Endothelial cell (in vitro differentiated cells): ENCODE results near the gene PABPN1. TPM values are rescaled to one million over a fixed set of nuclear protein-coding genes. Genes with fewer than 3 reads are reported as not detected.

Source experiments
- DNase-seq: peaks from one replicate; pipeline ENCODE4 v3.0.0; 2021; ENCODE audit warnings: low spot score
- H3K27ac Mint-ChIP-seq: one replicate; pipeline ENCODE4 v1.8.0; 2021; ENCODE audit warnings: mixed read lengths, inconsistent platforms; ENCODE audit not compliant: unreplicated experiment
- H3K27me3 Mint-ChIP-seq: one replicate; pipeline ENCODE4 v1.8.0; 2021; ENCODE audit warnings: mild to moderate bottlenecking, moderate library complexity, mixed read lengths, inconsistent platforms; ENCODE audit not compliant: unreplicated experiment
- H3K36me3 Mint-ChIP-seq: one replicate; pipeline ENCODE4 v1.8.0; 2021; ENCODE audit warnings: mild to moderate bottlenecking, low read depth, mixed read lengths, inconsistent platforms; ENCODE audit not compliant: unreplicated experiment
- H3K4me1 Mint-ChIP-seq: one replicate; pipeline ENCODE4 v1.8.0; 2021; ENCODE audit warnings: mild to moderate bottlenecking, mixed read lengths, inconsistent platforms; ENCODE audit not compliant: unreplicated experiment
- H3K4me3 Mint-ChIP-seq: one replicate; pipeline ENCODE4 v1.8.0; 2021; ENCODE audit warnings: mild to moderate bottlenecking, mixed read lengths, inconsistent platforms; ENCODE audit not compliant: unreplicated experiment
- H3K9me3 Mint-ChIP-seq: one replicate; pipeline ENCODE4 v1.8.0; 2021; ENCODE audit warnings: mixed read lengths, inconsistent platforms; ENCODE audit not compliant: unreplicated experiment
- CTCF ChIP-seq: fragments of 200-600 bp; sonication (generic); IDR thresholded peaks from one replicate; pipeline ENCODE4 v1.5.0; 2021; ENCODE audit warnings: antibody characterized with exemption; ENCODE audit not compliant: unreplicated experiment
- total RNA-seq: library from RNA; stranded (reverse); fragmentation: NEBNext Ultra II Directional; extraction: Animal tissue kit (Norgen Biotek cat#: 25700); gene quantifications from one replicate; pipeline ENCODE4 v1.2.1, GENCODE V29; 2021; ENCODE audit not compliant: unreplicated experiment

The PABPN1 gene
- total RNA-seq, 1 donor from 2014 or later, result 191 TPM

GRCh38 chr14:23307687-23308644, 13.3 kb upstream of the PABPN1 start:
- peaks cover 30% of the 10 kb centered on the region for H3K4me1 Mint-ChIP-seq
- H3K27me3 Mint-ChIP-seq, result peaks cover 11% of the 10 kb centered on the region
- H3K4me3 Mint-ChIP-seq, result peak overlapping the region; percentile 98
- no peaks in the 10 kb centered on the region for H3K9me3 Mint-ChIP-seq
- TF ChIP-seq CTCF, result no peak
- H3K36me3 Mint-ChIP-seq, result peaks cover 20% of the 10 kb centered on the region
- DNase-seq, result no peak
- peak overlapping the region; percentile 95 for H3K27ac Mint-ChIP-seq

- TF ChIP-seq CTCF, result no peak
- no peak for DNase-seq
- Mint-ChIP-seq H3K4me1 (peaks cover 30% of the 10 kb centered on the region), H3K27me3 (peaks cover 8% of the 10 kb centered on the region), H3K4me3 (peak overlapping the region; percentile 98), H3K9me3 (no peaks in the 10 kb centered on the region), H3K36me3 (peaks cover 20% of the 10 kb centered on the region), H3K27ac (peak overlapping the region; percentile 45)
Observed at GRCh38 chr14:23308721-23309445, 12.4 kb upstream of the PABPN1 start.

GRCh38 chr14:23310546-23310945, 10.7 kb upstream of the PABPN1 start:
- H3K36me3 Mint-ChIP-seq, result peaks cover 20% of the 10 kb centered on the region
- H3K27me3 Mint-ChIP-seq, result peaks cover 5% of the 10 kb centered on the region
- no peak for TF ChIP-seq CTCF
- H3K4me1 Mint-ChIP-seq, result peaks cover 30% of the 10 kb centered on the region
- H3K9me3 Mint-ChIP-seq, result no peaks in the 10 kb centered on the region
- H3K27ac Mint-ChIP-seq, result no peak overlapping the region
- no peak overlapping the region for H3K4me3 Mint-ChIP-seq
- DNase-seq, result no peak

GRCh38 chr14:23316300-23316699, 5.0 kb upstream of the PABPN1 start:
- Mint-ChIP-seq H3K9me3 (no peaks in the 10 kb centered on the region), H3K27ac (no peak overlapping the region), H3K4me1 (peaks cover 17% of the 10 kb centered on the region), H3K36me3 (peaks cover 16% of the 10 kb centered on the region), H3K27me3 (peaks cover 8% of the 10 kb centered on the region), H3K4me3 (no peak overlapping the region)
- no peak for DNase-seq
- TF ChIP-seq CTCF, result no peak
